Measurements from ENCODE around the gene C1QL2.

The C1QL2 gene

GRCh38 chr2:119149611-119150010 lies 8.9 kb downstream of the C1QL2 start:
- TF ChIP-seq TARDBP (IDR thresholded peaks at IDR 0.05) (no peak), ARNT (IDR thresholded peaks at IDR 0.05) (no peak), SUZ12 (IDR thresholded peaks at IDR 0.05) (no peak), ELF4 (IDR thresholded peaks at IDR 0.05) (no peak), NFRKB (IDR thresholded peaks at IDR 0.05) (no peak)
- DNase-seq (ENCODE audit: extremely low spot score) = no peak
- CTCF ChIA-PET = no interaction called here
- POLR2A ChIA-PET = no interaction called here

GRCh38 chr2:119147776-119148715 lies 10.5 kb downstream of the C1QL2 start:
- CTCF ChIA-PET = no interaction called here
- no peak for DNase-seq (ENCODE audit: extremely low spot score)
- no peak for TF ChIP-seq ELF4 (IDR thresholded peaks at IDR 0.05)
- TF ChIP-seq BHLHE40 (IDR thresholded peaks at IDR 0.05; ENCODE audit: borderline replicate concordance) = no peak
- TF ChIP-seq L3MBTL2 (conservative IDR thresholded peaks at IDR 0.05) = no peak
- no peak for TF ChIP-seq ZNF384 (IDR thresholded peaks at IDR 0.05)
- TF ChIP-seq HDGF (IDR thresholded peaks at IDR 0.05; ENCODE audit: borderline replicate concordance) = no peak
- POLR2A ChIA-PET = no interaction called here

DNA sequence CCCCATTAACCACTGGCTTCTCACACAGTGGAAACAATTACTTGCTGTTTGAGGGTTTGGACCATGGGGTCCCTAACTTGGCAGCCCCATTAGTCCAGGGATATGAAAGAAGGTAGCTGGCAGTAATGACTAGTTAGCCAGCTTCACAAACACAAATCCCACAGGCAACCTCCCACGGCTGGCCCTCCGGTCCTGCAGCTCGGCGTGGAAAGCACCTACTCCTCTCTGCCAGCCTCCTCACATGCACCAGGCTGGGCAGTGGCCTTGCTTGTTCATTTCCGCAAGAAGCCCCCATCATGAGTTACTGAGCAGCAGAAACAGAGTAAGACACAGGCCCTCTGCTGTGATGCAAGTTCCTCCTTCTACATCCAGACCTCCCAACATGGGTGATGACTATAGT lies 13.7 kb downstream of the C1QL2 start:
- no peak for TF ChIP-seq HDGF (IDR thresholded peaks at IDR 0.05; ENCODE audit: borderline replicate concordance)
- no peak for TF ChIP-seq SP1 (IDR thresholded peaks at IDR 0.05)
- no peak for TF ChIP-seq BHLHE40 (IDR thresholded peaks at IDR 0.05; ENCODE audit: borderline replicate concordance)
- no peak for TF ChIP-seq ZNF384 (IDR thresholded peaks at IDR 0.05)
- no peak for TF ChIP-seq L3MBTL2 (conservative IDR thresholded peaks at IDR 0.05)
- no peak for TF ChIP-seq FOXK2 (IDR thresholded peaks at IDR 0.05)
- no peak for TF ChIP-seq PKNOX1 (IDR thresholded peaks at IDR 0.05)
- no peak for TF ChIP-seq FOXM1 (IDR thresholded peaks at IDR 0.05; ENCODE audit: borderline replicate concordance)
- no peak for TF ChIP-seq ELF4 (IDR thresholded peaks at IDR 0.05)
- TF ChIP-seq CTBP1 (IDR thresholded peaks at IDR 0.05; ENCODE audit: borderline replicate concordance) = no peak
- no peak for TF ChIP-seq SUZ12 (IDR thresholded peaks at IDR 0.05)
- no peak for TF ChIP-seq NFRKB (IDR thresholded peaks at IDR 0.05)
- TF ChIP-seq LEF1 (IDR thresholded peaks at IDR 0.05; ENCODE audit: borderline replicate concordance) = no peak
- no peak for TF ChIP-seq TARDBP (IDR thresholded peaks at IDR 0.05)
- ChIA-PET POLR2A (no interaction called here), CTCF (interaction anchor here (0.6 to 1.3 kb wide), 2 partner anchors 8 to 794 kb away, joined by 3 to 5 read pairs; no protein-coding TSS in a partner anchor)
- DNase-seq (ENCODE audit: extremely low spot score) = no peak

GRCh38 chr2:119142824-119143223 lies 15.7 kb downstream of the C1QL2 start:
- DNase-seq (ENCODE audit: extremely low spot score) = no peak
- ChIA-PET CTCF (no interaction called here), POLR2A (no interaction called here)
- TF ChIP-seq TARDBP (IDR thresholded peaks at IDR 0.05) = no peak
- TF ChIP-seq PKNOX1 (IDR thresholded peaks at IDR 0.05) = no peak
- no peak for TF ChIP-seq ZNF384 (IDR thresholded peaks at IDR 0.05)
- TF ChIP-seq FOXM1 (IDR thresholded peaks at IDR 0.05; ENCODE audit: borderline replicate concordance) = no peak
- no peak for TF ChIP-seq BHLHE40 (IDR thresholded peaks at IDR 0.05; ENCODE audit: borderline replicate concordance)
- TF ChIP-seq CTBP1 (IDR thresholded peaks at IDR 0.05; ENCODE audit: borderline replicate concordance) = no peak
- no peak for TF ChIP-seq L3MBTL2 (conservative IDR thresholded peaks at IDR 0.05)
- no peak for TF ChIP-seq SP1 (IDR thresholded peaks at IDR 0.05)
- TF ChIP-seq ARNT (IDR thresholded peaks at IDR 0.05) = no peak
- no peak for TF ChIP-seq FOXA1 (IDR thresholded peaks at IDR 0.05)
- no peak for TF ChIP-seq SUZ12 (IDR thresholded peaks at IDR 0.05)
- TF ChIP-seq FOXK2 (IDR thresholded peaks at IDR 0.05) = no peak
- TF ChIP-seq LEF1 (IDR thresholded peaks at IDR 0.05; ENCODE audit: borderline replicate concordance) = no peak
- TF ChIP-seq HDGF (IDR thresholded peaks at IDR 0.05; ENCODE audit: borderline replicate concordance) = no peak
- no peak for TF ChIP-seq NFRKB (IDR thresholded peaks at IDR 0.05)
- no peak for TF ChIP-seq ELF4 (IDR thresholded peaks at IDR 0.05)

DNA sequence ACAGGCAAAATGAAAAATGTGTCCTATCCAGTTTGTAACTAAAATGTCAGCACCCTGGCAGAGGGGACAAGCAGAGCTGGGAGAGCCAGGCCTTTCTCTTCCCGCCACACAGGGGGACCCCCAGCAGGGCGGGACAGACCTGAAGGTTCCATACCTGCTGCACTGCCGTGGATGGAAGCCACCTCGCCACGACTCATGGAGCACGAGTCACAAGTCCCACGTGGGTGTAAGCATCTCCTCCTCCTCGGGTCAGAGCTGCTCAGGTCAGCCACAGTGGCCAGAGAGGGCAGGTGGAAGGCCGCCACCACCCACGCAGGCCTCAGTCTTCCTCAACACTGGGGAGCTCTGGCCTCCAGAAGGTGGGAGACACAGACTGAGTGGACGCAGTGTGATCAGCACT lies 21.0 kb downstream of the C1QL2 start:
- ChIA-PET CTCF (interaction anchor here (1.3 kb wide), 1 partner anchor 11 kb away, joined by 6 read pairs; no protein-coding TSS in a partner anchor), POLR2A (no interaction called here)
- TF ChIP-seq ARNT (IDR thresholded peaks at IDR 0.05) (no peak), FOXM1 (IDR thresholded peaks at IDR 0.05; ENCODE audit: borderline replicate concordance) (no peak), PKNOX1 (IDR thresholded peaks at IDR 0.05) (no peak), L3MBTL2 (conservative IDR thresholded peaks at IDR 0.05) (no peak), BHLHE40 (IDR thresholded peaks at IDR 0.05; ENCODE audit: borderline replicate concordance) (no peak), NFRKB (IDR thresholded peaks at IDR 0.05) (no peak), ZNF384 (IDR thresholded peaks at IDR 0.05) (no peak), SUZ12 (IDR thresholded peaks at IDR 0.05) (no peak), ELF4 (IDR thresholded peaks at IDR 0.05) (no peak), HDGF (IDR thresholded peaks at IDR 0.05; ENCODE audit: borderline replicate concordance) (no peak), TARDBP (IDR thresholded peaks at IDR 0.05) (no peak), CTBP1 (IDR thresholded peaks at IDR 0.05; ENCODE audit: borderline replicate concordance) (no peak), SP1 (IDR thresholded peaks at IDR 0.05) (no peak), FOXA1 (IDR thresholded peaks at IDR 0.05) (no peak), FOXK2 (IDR thresholded peaks at IDR 0.05) (no peak), LEF1 (IDR thresholded peaks at IDR 0.05; ENCODE audit: borderline replicate concordance) (no peak)
- no peak for DNase-seq (ENCODE audit: extremely low spot score)

DNA sequence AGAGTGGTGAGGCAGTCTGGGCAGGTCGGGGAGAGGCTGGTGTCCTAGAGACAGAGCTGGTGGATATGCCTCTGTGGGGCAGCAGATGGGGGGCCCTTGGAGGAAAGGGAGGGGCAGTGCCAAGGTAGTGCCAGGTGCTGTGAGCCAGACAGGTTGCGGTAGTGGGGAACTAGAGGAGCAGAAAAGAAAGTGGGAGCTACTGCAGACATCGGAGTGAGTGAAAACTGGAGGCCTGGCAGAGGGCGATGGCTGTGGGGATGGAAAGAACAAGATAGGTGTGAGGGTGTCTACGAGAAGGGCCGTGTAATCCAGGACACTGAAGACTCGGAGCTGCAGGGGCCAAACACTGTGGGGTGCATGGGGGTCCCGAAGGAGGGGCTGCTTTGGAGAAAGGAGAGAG lies 21.7 kb downstream of the C1QL2 start:
- POLR2A ChIA-PET = no interaction called here
- no peak for TF ChIP-seq FOXA1 (IDR thresholded peaks at IDR 0.05)
- TF ChIP-seq LEF1 (IDR thresholded peaks at IDR 0.05; ENCODE audit: borderline replicate concordance) = no peak
- TF ChIP-seq ARNT (IDR thresholded peaks at IDR 0.05) = no peak
- DNase-seq (ENCODE audit: extremely low spot score) = no peak
- CTCF ChIA-PET = interaction anchor here (1.3 kb wide), 1 partner anchor 10 kb away, joined by 6 read pairs; no protein-coding TSS in a partner anchor
